ENCODE measurements around the gene SPATA45.

GRCh38 chr1:212819726-212820125 is 27.7 kb downstream of the SPATA45 start:
- no peak for TF ChIP-seq POLR2A (IDR thresholded peaks at IDR 0.05)
- TF ChIP-seq, protein P1, sequence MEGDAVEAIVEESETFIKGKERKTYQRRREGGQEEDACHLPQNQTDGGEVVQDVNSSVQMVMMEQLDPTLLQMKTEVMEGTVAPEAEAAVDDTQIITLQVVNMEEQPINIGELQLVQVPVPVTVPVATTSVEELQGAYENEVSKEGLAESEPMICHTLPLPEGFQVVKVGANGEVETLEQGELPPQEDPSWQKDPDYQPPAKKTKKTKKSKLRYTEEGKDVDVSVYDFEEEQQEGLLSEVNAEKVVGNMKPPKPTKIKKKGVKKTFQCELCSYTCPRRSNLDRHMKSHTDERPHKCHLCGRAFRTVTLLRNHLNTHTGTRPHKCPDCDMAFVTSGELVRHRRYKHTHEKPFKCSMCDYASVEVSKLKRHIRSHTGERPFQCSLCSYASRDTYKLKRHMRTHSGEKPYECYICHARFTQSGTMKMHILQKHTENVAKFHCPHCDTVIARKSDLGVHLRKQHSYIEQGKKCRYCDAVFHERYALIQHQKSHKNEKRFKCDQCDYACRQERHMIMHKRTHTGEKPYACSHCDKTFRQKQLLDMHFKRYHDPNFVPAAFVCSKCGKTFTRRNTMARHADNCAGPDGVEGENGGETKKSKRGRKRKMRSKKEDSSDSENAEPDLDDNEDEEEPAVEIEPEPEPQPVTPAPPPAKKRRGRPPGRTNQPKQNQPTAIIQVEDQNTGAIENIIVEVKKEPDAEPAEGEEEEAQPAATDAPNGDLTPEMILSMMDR (IDR thresholded peaks at IDR 0.05): no peak
